ENCODE measurements around the gene EDC3. TPM values are rescaled to one million over a fixed set of nuclear protein-coding genes. Genes with fewer than 3 reads are reported as not detected.
A peak's percentile ranks its signal among the peaks of the same experiment; 100 is the strongest.

The EDC3 gene
- total and polyA plus RNA-seq, 9 of the 15 experiments (the other 6 are each of a cell fraction or from before 2014, with no cell fraction given): 11.7 to 63.9 (median 32.8) TPM

DNA sequence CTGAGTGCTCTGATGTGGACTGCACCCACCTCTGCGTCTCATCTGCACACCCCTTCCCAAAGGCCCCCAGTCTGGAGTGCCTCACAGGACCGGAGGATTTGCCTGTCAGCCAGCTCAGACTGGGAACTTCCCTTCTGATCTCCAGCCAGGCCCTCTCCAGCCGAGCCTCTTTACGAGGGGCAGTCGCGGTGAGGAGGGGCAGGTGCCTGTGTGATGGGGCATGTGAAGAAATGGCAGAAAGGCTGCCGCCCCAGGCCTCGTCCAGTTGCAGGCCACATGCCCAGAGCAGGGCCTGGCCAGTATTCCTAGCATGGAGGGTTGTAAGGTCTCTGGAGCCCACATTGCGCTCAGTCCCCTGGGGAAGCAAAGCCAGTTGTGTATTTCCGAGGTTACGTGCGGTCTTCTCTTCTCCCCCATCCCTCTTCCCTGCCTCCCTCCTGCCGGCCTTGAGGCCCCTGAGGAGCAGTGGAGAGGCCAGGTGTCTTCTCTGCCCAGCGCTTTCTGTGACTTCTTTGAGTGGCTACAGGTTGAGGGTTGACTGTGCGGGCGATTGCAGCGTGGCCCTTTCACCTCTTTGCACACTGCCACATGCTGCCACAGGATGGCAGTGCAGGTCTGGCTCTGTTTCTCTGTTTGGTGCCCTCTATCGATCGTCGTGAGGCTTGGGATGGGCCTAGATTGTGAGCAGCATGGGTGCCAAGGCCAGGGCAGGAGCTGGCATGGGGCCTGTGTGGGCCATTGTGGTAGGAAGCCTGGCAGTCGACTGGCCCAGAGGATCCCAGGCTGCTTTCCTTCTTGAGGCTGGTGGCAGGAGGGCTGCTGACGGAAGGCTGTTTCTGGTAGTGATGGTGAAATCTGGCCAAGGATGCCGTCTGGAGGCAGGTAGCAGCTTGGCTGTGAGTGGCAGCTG lies 74.9 kb downstream of the EDC3 start (continued):
- no peak for TF ChIP-seq CREB1 (IDR thresholded peaks at IDR 0.05)
- TF ChIP-seq CREB1 (CRISPR knock-in tag; IDR thresholded peaks at IDR 0.05): 0 out of 2 replicates have a peak, but pooled peaks have one; percentile 17
- no peak for TF ChIP-seq CBX1 (IDR thresholded peaks at IDR 0.05; ENCODE audit: low read depth)
- TF ChIP-seq ZSCAN32 (CRISPR knock-in tag; IDR thresholded peaks at IDR 0.05): no peak
- TF ChIP-seq JUND (IDR thresholded peaks at IDR 0.05; ENCODE audit: borderline replicate concordance, low read depth, low read length): peak; percentile 24; the same call in 1 of the 2 replicates
- no peak for TF ChIP-seq JUND (tag; IDR thresholded peaks at IDR 0.05; ENCODE audit: borderline replicate concordance, low read depth, low read length)

DNA sequence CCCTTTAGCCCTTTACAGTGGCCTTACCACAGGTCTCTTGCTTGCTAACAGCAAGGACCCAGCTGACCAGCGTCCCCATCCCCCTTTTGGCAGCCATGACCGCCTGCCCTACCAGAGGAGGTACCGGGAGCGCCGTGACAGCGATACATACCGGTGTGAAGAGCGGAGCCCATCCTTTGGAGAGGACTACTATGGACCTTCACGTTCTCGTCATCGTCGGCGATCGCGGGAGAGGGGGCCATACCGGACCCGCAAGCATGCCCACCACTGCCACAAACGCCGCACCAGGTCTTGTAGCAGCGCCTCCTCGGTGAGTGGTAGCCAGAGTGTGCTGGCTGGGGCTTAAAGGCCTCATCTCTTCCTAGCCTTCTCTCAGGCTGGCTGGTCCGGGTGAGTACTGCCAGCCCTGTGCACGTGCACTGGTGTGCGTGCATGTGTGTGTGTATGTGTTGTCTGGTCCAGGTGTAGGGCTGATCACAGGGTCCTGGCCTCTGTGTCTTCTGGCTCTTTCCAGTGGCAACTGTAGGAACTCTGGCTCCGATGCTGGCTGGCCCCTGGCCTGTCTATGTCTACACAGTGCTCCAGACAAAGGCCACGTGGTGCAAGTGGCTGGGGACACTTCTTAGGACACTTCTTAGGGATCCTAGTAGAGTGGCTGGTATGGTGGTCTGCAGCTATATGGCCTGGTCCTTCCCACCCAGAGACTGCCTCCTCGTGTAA lies 75.7 kb downstream of the EDC3 start:
- intact Hi-C loops (cut with micrococcal nuclease): loop anchor here (5.0 to 10.0 kb wide), 2 partner anchors 248 to 625 kb away; partner anchors contain the start of genes PML and STOML1
- no peak overlapping the region for H2AFZ ChIP-seq (ENCODE audit: low read depth, low read length)
- peaks cover 57% of the 10 kb centered on the region for H4K20me1 ChIP-seq (replicated peaks; ENCODE audit: control insufficient read depth, insufficient read depth, low read length)
- BruUV-seq (replicated peaks): no TSS peak
- ChIA-PET POLR2A (interaction anchor here (0.8 to 1.0 kb wide), 2 partner anchors 9 to 14 kb away, joined by 3 to 5 read pairs; no protein-coding TSS in a partner anchor), CTCF (ENCODE audit: low intra/inter-chr PET ratio) (interaction anchor here (0.6 kb wide), 1 partner anchor 15 kb away, joined by 3 read pairs; no protein-coding TSS in a partner anchor)
- no peak for ATAC-seq
- in situ Hi-C loops (cut with MboI): loop anchor here (5.0 kb wide), 2 partner anchors 168 to 233 kb away; no protein-coding TSS in a partner anchor
- TF ChIP-seq PPARD (CRISPR knock-in tag; IDR thresholded peaks at IDR 0.05) (no peak), RBFOX2 (IDR thresholded peaks at IDR 0.05; ENCODE audit: low read depth, low read length) (peak; percentile 42; the same call in 1 of the 2 replicates), XRCC3 (IDR thresholded peaks at IDR 0.05) (no peak), POLR2G (IDR thresholded peaks at IDR 0.05; ENCODE audit: low read depth, low read length) (0 out of 2 replicates have a peak, but pooled peaks have one; percentile 33)
- H3K4me2 ChIP-seq (ENCODE audit: insufficient read depth, low read length): no peak overlapping the region
- no peak overlapping the region for H3K27ac ChIP-seq (ENCODE audit: extremely low read depth, low read depth, low read length)
- no peak overlapping the region for H3K4me3 ChIP-seq
- no peaks in the 10 kb centered on the region for H3K9me3 ChIP-seq (replicated peaks; ENCODE audit: control insufficient read depth, insufficient read depth, low read depth, low read length)
- no peak for FAIRE-seq
- H3K9ac ChIP-seq (ENCODE audit: insufficient read depth in 1 of 2, low read depth in 2 of 2, low read length in 2 of 2): no peak overlapping the region; a peak in 1 of 4 replicates
- H3K79me2 ChIP-seq (ENCODE audit: control insufficient read depth, insufficient read depth, low read length): peaks cover 65% of the 10 kb centered on the region
- H3K36me3 ChIP-seq (ENCODE audit: control insufficient read depth, insufficient read depth, low read length): peaks cover 80% of the 10 kb centered on the region
- WGBS (ENCODE audit: insufficient coverage, low coverage, missing lambda C conversion rate): 91% methylated on average over 23 of the region's 27 CpGs
- no peak for DNase-seq (ENCODE audit: extremely low read depth in 1 of 4, low spot score in 3 of 4)
- H3K9me1 ChIP-seq (ENCODE audit: control insufficient read depth, insufficient read depth, low read length): peaks cover 13% of the 10 kb centered on the region
- peaks cover 15 to 36% of the 10 kb centered on the region in 2 experiments; a peak in 4 of 5 replicates for H3K4me1 ChIP-seq (replicated peaks in 1 of 2; ENCODE audit: control insufficient read depth in 2 of 2, insufficient read depth in 2 of 2, low read length in 2 of 2)
- no peaks in the 10 kb centered on the region for H3K27me3 ChIP-seq (ENCODE audit: control insufficient read depth in 2 of 2, insufficient read depth in 2 of 2, low read length in 2 of 2)

Data from K562 (cell line).